K562 (cell line): ENCODE measurements around the gene CALU. TPM values are rescaled to one million over a fixed set of nuclear protein-coding genes. Genes with fewer than 3 reads are reported as not detected.

Experiments
- C11orf30 ChIP-seq: fragments of 450-650 bp; IDR thresholded peaks from 2 replicates; pipeline ENCODE4 v1.6.1; 2016; ENCODE audit warnings: low read depth, mild to moderate bottlenecking
- CBX1 ChIP-seq: sonication (generic); IDR thresholded peaks from 2 replicates; pipeline ENCODE4 v1.6.1; 2016; ENCODE audit warnings: antibody characterized with exemption, low read depth, mild to moderate bottlenecking
- CHD2 ChIP-seq: IDR thresholded peaks from 2 replicates; pipeline ENCODE4 v1.6.1; 2011; ENCODE audit warnings: low read depth, low read length
- HBP1 ChIP-seq: fragments of 450-650 bp; formaldehyde crosslinking; IDR thresholded peaks from 2 replicates; pipeline ENCODE4 v1.4.0; 2022; ENCODE audit warnings: missing genetic modification characterization
- KDM1A ChIP-seq, 2 experiments: fragments of 450-650 bp; IDR thresholded peaks; 2 replicates each; pipeline ENCODE4 v1.6.1; 2016; ENCODE audit warnings: mild to moderate bottlenecking in 2 of 2
- MYBL2 ChIP-seq, 2 experiments: fragments of 450-650 bp in 1 of 2; sonication (generic) in 1 of 2; formaldehyde crosslinking in 1 of 2; IDR thresholded peaks; 2 replicates each; pipeline versions ENCODE4 v1.6.1 to v1.8.1; 2017 to 2022; ENCODE audit warnings: borderline replicate concordance in 1 of 2, inconsistent platforms in 1 of 2, low read depth in 1 of 2, mild to moderate bottlenecking in 1 of 2, missing genetic modification reagents in 1 of 2, moderate library complexity in 1 of 2
- NFYB ChIP-seq: IDR thresholded peaks from 2 replicates; pipeline ENCODE4 v1.6.1; 2011; ENCODE audit warnings: mild to moderate bottlenecking, moderate library complexity; ENCODE audit not compliant: insufficient read length; ENCODE audit errors: extremely low read depth
- PHF8 ChIP-seq: fragments of 200-600 bp; sonication (generic); IDR thresholded peaks from 2 replicates; pipeline ENCODE4 v1.6.1; 2012; ENCODE audit warnings: mixed run types, mild to moderate bottlenecking, inconsistent platforms, low read length, moderate library complexity, borderline replicate concordance
- POLR2AphosphoS5 ChIP-seq: IDR thresholded peaks from 2 replicates; pipeline ENCODE4 v1.6.1; 2011; ENCODE audit warnings: mild to moderate bottlenecking, low read depth, low read length, moderate library complexity; ENCODE audit not compliant: control insufficient read depth, insufficient read depth
- POLR3G ChIP-seq: IDR thresholded peaks from 2 replicates; pipeline ENCODE4 v1.6.1; 2011; ENCODE audit not compliant: insufficient read length, insufficient replicate concordance; ENCODE audit errors: extremely low read depth
- RAD51 ChIP-seq: fragments of 450-650 bp; IDR thresholded peaks from 2 replicates; pipeline ENCODE4 v1.7.1; 2016; ENCODE audit warnings: low read depth, mild to moderate bottlenecking, borderline replicate concordance
- RCOR1 ChIP-seq, 2 experiments: IDR thresholded peaks; 2 replicates each; pipeline ENCODE4 v1.6.1; 2012; ENCODE audit warnings: low read depth in 2 of 2, low read length in 2 of 2, borderline replicate concordance in 1 of 2, improper control_type of control experiment in 1 of 2
- RFX1 ChIP-seq: fragments of 450-650 bp; IDR thresholded peaks from 2 replicates; pipeline ENCODE4 v1.6.1; 2016; ENCODE audit warnings: mild to moderate bottlenecking, moderate library complexity
- TBP ChIP-seq: optimal IDR thresholded peaks from 2 replicates; pipeline ENCODE3; 2011; ENCODE audit warnings: low read depth, low read length, improper control_type of control experiment
- THRAP3 ChIP-seq: fragments of 450-650 bp; IDR thresholded peaks from 2 replicates; pipeline ENCODE4 v1.6.1; 2016; ENCODE audit warnings: mild to moderate bottlenecking, inconsistent platforms, borderline replicate concordance
- TRIM28 ChIP-seq: fragments of 450-650 bp; IDR thresholded peaks from 2 replicates; pipeline ENCODE4 v1.6.1; 2017
- YY1 ChIP-seq, 3 experiments: IDR thresholded peaks; 2 replicates each; pipeline ENCODE4 v1.6.1; 2011; ENCODE audit warnings: low read length in 2 of 3, mild to moderate bottlenecking in 2 of 3, moderate library complexity in 2 of 3, borderline replicate concordance in 1 of 3, control low read depth in 1 of 3, low read depth in 1 of 3; ENCODE audit not compliant: insufficient read depth in 3 of 3, insufficient replicate concordance in 2 of 3, control insufficient read depth in 1 of 3, insufficient read length in 1 of 3; ENCODE audit errors: extremely low read depth in 1 of 3
- ZNF395 ChIP-seq: fragments of 200-800 bp; sonication (Bioruptor generic); IDR thresholded peaks from 2 replicates; pipeline ENCODE4 v1.6.1; 2017; ENCODE audit warnings: missing genetic modification characterization, missing compliant biosample characterization
- ZNF584 ChIP-seq: fragments of 200-800 bp; sonication (Bioruptor generic); IDR thresholded peaks from 2 replicates; pipeline ENCODE4 v1.6.1; 2016; ENCODE audit warnings: low read depth, mild to moderate bottlenecking, missing genetic modification characterization, missing compliant biosample characterization
- ZNF766 ChIP-seq: fragments of 200-800 bp; sonication (Bioruptor generic); conservative IDR thresholded peaks from 2 replicates; pipeline ENCODE4 v1.6.1; 2016; ENCODE audit warnings: missing genetic modification characterization, missing compliant biosample characterization
- polyA plus RNA-seq, 8 experiments: library from polyadenylated mRNA; depleted of rRNA in 4 of 8; stranded (reverse) in 5 of 8; unstranded in 3 of 8; fragments of >200 nt; fragmentation: Nextera tagmentation in 2 of 8; fragmentation: Illumina TruSeq in 1 of 8; extraction: Ambion mirVana in 2 of 8; extraction: Trizol in 1 of 8; gene quantifications; 2 replicates each; pipeline versions ENCODE4 v1.2.1 to v1.2.3, GENCODE V29; 2011 to 2014; ENCODE audit warnings: inconsistent platforms in 1 of 8, missing spikeins in 1 of 8
- total RNA-seq, 7 experiments: library from RNA; depleted of rRNA in 6 of 7; stranded (reverse); fragments of >200 nt in 6 of 7; fragmentation: Illumina TruSeq in 2 of 7; extraction: Trizol in 2 of 7; gene quantifications; 2 replicates each; pipeline versions ENCODE4 v1.2.1 to v1.2.3, GENCODE V29; 2011 to 2021; ENCODE audit warnings: low replicate concordance in 1 of 7
- TF ChIP-seq, protein P1 (sequence below), 3 experiments: IDR thresholded peaks in 2 of 3; conservative IDR thresholded peaks in 1 of 3; 2 replicates each; pipeline ENCODE4 v1.5.1; 2011 to 2012; ENCODE audit warnings: low read length in 3 of 3, mild to moderate bottlenecking in 3 of 3, control low read depth in 2 of 3, improper control_type of control experiment in 1 of 3, inconsistent platforms in 1 of 3, low read depth in 1 of 3, mixed read lengths in 1 of 3, moderate library complexity in 1 of 3; ENCODE audit not compliant: insufficient read depth in 2 of 3

Gene CALU
- total and polyA plus RNA-seq, 9 of the 15 experiments (the other 6 are each of a cell fraction or from before 2014, with no cell fraction given), result 166 to 286 (median 215) TPM

GRCh38 chr7:128783143-128783861 lies 44.1 kb downstream of the CALU start (continued):
- TF ChIP-seq HBP1, result no peak
- peak; percentile 78 for TF ChIP-seq CHD2
- TF ChIP-seq MYBL2 (IDR thresholded peaks at IDR 0.05; ENCODE audit: low read depth), result no peak
- no peak for TF ChIP-seq MYBL2 (CRISPR knock-in tag; IDR thresholded peaks at IDR 0.05; ENCODE audit: borderline replicate concordance)
- peak in 1 of 3 experiments; percentile 33 for TF ChIP-seq YY1 (IDR thresholded peaks at IDR 0.05; ENCODE audit: borderline replicate concordance in 1 of 3, control insufficient read depth in 1 of 3, extremely low read depth in 1 of 3, insufficient read depth in 3 of 3, insufficient read length in 1 of 3, insufficient replicate concordance in 2 of 3, low read depth in 1 of 3, low read length in 2 of 3)
- no peak; the same call in 1 of the 2 replicates for TF ChIP-seq ZNF395 (CRISPR knock-in tag)
- TF ChIP-seq RFX1, result no peak
- TF ChIP-seq KDM1A (IDR thresholded peaks at IDR 0.05), result no peak; a peak in 1 of 4 replicates
- TF ChIP-seq, protein P1, sequence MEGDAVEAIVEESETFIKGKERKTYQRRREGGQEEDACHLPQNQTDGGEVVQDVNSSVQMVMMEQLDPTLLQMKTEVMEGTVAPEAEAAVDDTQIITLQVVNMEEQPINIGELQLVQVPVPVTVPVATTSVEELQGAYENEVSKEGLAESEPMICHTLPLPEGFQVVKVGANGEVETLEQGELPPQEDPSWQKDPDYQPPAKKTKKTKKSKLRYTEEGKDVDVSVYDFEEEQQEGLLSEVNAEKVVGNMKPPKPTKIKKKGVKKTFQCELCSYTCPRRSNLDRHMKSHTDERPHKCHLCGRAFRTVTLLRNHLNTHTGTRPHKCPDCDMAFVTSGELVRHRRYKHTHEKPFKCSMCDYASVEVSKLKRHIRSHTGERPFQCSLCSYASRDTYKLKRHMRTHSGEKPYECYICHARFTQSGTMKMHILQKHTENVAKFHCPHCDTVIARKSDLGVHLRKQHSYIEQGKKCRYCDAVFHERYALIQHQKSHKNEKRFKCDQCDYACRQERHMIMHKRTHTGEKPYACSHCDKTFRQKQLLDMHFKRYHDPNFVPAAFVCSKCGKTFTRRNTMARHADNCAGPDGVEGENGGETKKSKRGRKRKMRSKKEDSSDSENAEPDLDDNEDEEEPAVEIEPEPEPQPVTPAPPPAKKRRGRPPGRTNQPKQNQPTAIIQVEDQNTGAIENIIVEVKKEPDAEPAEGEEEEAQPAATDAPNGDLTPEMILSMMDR (IDR thresholded peaks at IDR 0.05 in 2 of 3, conservative IDR thresholded peaks at IDR 0.05 in 1 of 3; ENCODE audit: insufficient read depth in 2 of 3, low read depth in 1 of 3, low read length in 3 of 3), result peak in 2 of 3 experiments; percentile 2 to 17; a peak in 1 of 6 replicates
- no peak for TF ChIP-seq POLR2AphosphoS5
- peak; percentile 80 to 95; a peak in 3 of 4 replicates for TF ChIP-seq RCOR1 (IDR thresholded peaks at IDR 0.05; ENCODE audit: borderline replicate concordance in 1 of 2, low read depth in 2 of 2, low read length in 2 of 2)
- no peak for TF ChIP-seq THRAP3
- peak; percentile 100 for TF ChIP-seq TBP
- TF ChIP-seq POLR3G, result no peak
- TF ChIP-seq TRIM28, result peak; percentile 77
- peak; percentile 64; the same call in 1 of the 2 replicates for TF ChIP-seq ZNF766 (CRISPR knock-in tag)
- no peak for TF ChIP-seq NFYB
- TF ChIP-seq C11orf30, result no peak
- peak; percentile 43; the same call in 1 of the 2 replicates for TF ChIP-seq PHF8
- TF ChIP-seq ZNF584 (CRISPR knock-in tag), result no peak
- TF ChIP-seq CBX1, result peak; percentile 85; the same call in 1 of the 2 replicates
- no peak for TF ChIP-seq RAD51
